Measurements from ENCODE around the gene ZBTB8OS.

ZBTB8OS gene

DNA sequence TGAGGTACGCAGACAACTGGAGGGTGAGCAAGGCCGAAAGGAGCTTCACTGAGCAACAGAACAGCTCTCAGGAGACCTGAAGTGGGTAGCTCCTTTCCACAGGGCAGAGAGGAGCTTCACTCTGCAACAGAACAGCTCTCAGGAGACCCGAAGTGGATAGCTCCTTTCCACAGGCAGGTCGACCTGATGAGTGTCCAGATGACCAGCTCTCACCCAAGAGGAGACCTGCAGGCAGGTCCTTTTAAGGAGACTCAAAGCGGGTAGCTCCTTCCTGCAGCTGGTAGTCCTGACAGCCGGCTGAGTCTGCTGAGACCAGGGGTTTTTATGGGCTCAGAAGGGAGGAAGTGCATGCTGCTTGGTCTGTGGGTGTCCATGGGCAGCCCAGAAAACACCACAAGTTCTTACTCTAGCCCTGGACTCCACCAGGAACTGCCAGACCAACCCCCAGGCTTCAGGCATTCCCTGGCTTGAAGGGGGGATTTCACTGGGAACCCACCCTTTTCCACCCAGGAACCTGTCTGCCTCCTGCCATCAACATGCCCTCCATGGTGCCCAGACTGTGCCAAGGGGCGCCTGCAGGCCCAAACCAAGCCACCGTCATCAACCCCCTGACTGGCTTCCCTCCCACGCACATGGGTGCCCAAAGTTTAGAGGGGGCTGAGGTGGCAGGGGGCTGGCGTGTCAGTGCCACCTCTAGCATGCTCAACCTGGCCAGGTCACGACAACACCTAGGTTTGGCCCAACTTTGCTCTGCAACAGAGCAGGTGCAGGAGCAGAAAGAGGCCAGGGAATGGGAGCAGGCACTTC lies 43.6 kb downstream of the ZBTB8OS start:
- no peak for DNase-seq

DNA sequence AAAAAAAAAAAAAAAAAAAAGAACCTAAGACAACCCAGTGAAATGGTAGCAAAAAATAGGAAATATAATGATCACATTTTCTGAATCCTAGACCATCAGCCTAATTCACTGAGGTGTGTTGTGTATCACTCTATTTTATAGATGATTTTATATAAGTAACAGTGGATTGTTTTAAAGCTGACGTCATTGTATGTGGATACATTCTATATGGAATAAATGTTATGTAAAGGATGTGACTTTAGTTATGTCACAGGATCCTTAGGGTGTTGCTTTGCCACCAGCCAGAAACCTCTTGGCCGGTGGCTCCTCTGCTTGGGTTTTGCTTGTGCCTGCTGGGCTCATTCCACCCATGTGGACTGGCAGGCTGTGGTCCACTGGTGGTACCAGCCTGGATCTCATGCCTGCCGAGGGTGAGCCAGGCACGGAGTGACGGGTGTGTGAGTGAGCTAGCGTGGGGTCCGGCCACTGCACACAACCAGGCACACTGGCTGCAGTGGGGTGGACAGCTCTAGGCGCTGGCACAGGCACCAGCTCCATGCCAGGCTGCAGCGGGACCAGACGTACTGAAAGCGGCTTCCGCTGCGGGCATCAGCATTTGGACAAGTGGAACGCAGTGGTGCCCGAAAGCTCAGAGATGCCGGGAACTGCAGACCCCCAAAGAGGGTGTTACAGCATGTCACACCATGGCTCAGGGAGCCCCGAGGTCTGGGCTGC lies 44.5 kb downstream of the ZBTB8OS start:
- DNase-seq: no peak

DNA sequence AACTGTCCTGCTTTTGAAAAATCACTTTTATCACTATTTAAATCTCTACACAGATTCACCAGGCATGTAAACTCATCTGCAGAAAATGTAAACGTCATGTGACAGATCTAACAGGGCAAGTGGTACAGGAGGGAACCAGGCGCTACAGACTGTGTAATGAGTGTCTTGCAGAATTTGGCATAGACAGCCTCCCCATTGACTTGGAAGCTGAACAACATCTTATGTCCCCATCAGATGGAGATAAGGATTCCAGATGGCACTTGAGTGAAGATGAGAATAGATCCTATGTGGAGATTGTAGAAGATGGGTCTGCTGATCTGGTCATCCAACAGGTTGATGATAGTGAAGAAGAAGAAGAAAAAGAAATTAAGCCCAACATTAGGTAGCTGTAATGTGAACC lies 50.3 kb downstream of the ZBTB8OS start:
- DNase-seq: no peak

DNA sequence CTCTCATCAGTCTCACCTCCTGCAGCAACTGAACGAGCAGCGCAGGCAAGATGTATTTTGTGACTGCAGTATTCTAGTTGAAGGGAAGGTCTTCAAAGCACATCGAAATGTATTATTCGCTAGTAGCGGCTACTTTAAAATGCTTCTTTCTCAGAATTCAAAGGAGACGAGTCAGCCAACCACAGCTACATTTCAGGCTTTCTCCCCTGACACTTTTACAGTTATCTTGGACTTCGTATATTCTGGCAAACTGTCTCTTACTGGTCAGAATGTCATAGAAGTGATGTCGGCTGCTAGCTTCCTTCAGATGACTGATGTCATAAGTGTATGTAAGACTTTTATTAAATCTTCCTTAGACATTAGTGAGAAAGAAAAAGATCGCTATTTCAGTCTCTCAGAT lies 57.4 kb downstream of the ZBTB8OS start:
- no peak for DNase-seq

DNA sequence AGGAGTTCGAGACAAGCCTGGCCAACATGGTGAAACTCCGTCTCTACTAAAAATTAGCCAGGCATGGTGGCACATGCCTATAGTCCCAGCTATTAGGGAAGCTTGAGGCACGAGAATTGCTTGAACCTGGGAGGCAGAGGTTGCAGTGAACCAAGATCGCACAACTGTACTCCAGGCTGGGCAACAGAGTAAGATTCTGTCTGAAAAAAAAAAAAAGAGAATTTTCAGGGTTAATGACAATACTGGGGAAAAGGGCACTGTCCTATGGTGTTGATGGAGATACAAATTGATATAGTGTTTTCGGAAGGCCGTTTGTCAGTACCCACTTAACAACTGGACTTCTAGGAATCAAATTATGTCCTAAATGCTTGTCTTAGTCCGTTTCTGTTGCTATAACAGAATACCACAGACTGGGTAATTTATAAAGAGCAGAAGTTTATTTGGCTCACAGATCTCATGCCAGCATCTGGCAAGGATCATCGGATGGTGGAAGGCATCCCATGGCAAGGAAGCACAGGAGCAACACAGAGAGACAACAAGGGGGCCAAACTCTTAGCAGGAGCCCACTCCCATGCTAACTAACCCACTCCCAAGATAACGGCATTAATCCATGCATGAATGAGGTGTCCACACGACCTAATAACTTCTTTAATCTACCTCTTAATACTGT lies 69.9 kb downstream of the ZBTB8OS start:
- no peak for DNase-seq
